Measurements from ENCODE around the gene ZNF148.
A peak's percentile ranks its signal among the peaks of the same experiment; 100 is the strongest.

The ZNF148 gene

GRCh38 chr3:125280668-125281361, 94.3 kb downstream of the ZNF148 start:
- DNase-seq (ENCODE audit: low spot score), result peak; percentile 59

GRCh38 chr3:125278155-125278554, 97.0 kb downstream of the ZNF148 start:
- no peak for DNase-seq (ENCODE audit: low spot score)

DNA sequence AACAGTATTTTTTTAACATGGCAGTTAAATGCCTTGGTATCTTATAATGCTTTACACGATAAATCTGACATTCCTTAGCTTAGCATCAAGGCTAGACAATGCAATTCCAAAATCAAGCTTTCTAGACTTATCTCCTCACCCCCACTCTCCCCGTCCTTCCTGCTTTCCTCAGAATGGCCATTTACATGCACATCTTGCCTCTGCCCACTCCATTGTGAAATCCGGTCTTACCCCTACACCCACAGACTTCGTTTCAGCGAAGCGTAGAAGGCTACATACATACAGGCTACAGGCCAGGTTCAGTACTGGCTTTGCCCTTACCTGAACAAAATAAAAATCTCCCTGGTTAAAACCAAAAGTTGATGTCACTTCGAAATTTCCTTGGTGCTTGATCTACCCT, 104.0 kb downstream of the ZNF148 start:
- no peak for DNase-seq (ENCODE audit: low spot score)

GRCh38 chr3:125267460-125267859, 107.7 kb downstream of the ZNF148 start:
- DNase-seq (ENCODE audit: low spot score), result no peak

DNA sequence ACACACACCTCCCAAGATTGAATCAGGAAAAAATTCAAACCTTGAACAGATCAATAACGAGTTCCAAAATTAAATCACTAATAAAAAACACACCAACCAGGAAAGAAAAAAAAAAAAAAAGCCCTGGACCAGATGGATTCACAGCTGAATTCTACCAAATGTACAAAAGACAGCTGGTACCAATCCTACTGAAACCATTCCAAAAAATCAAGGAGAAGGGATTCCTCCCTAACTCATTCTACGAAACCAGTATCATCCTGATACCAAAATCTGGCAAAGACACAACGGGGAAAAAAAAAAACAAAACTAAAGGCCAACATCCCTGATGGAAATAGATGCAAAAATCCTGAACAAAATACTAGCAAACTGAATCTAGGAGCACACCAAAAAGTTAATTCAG, 108.2 kb downstream of the ZNF148 start:
- DNase-seq (ENCODE audit: low spot score), result no peak

GRCh38 chr3:125262161-125262560, 113.0 kb downstream of the ZNF148 start:
- DNase-seq (ENCODE audit: low spot score), result no peak

DNA sequence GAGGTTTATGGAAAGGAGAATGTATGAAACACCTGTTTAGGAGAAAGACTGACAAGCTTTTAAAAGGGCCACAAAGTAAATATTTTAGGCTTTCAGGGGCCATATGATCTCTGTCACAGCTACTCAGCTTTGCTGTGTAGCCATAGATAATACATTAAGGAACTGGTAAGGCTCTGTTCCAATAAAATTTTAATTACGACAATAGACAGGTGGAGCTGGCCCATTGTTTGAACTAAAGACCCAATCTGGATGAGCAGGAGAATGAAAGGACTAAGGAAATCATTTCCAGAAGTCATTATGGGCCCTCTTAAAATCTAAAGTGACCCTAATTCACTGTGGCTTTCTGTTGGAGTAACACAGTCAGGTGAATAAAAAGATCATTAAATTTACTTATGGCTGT, 114.1 kb downstream of the ZNF148 start:
- DNase-seq (ENCODE audit: low spot score), result no peak

DNA sequence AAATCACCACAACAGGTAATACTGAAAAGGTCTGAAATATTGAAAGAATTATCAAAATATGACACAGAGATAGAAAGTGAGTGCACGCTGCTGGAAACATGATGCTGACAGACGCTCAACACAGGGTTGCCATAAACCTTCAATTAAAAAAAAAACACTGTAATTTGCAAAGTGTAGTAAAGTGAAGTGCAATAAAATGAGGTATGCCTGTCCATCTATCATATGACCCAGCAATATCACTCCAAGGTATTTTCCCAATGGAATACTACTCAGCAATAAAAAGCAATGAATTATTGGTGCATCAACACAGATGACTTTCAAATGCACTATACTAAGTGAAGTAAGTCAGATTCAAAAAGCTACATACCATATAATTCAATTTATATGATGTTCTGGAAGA, 115.0 kb downstream of the ZNF148 start:
- DNase-seq (ENCODE audit: low spot score), result no peak

DNA sequence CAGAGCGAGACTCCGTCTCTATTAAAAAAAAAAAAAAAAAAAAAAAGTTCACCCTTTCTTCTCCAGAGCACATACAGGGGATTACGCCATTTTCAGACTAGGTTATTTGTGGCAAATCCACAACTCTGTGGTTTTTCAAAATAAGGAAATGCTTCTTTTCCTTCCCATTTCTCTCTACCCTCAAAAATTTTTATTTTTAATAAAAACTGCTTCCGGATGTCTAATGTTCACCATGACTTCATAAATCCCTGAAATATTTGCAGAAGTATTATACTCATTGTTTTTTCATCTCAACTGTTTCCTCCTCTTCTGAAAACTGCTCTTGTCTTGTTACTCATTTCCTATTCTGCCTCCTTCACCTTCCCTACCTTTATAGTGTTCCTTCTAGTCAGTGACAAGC, 117.6 kb downstream of the ZNF148 start:
- DNase-seq (ENCODE audit: low spot score), result no peak

DNA sequence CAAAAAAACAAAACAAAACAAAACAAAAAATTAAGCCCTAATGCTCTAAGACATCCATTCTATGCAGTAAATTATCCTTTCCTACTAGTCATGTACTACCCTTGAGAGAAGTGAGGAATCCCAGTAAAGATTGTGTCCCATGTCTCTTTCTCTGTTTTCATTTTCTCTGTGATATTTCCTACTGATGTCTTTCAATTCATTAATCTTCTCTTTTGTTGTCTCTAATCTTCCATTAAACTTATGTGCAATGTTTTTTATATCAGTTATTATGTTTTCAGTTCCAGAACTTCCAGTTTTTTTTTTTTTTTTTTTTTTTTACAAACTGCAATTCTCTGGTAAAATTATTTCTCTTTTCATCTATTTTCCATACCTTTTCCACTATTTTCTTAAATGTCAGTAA, 118.5 kb downstream of the ZNF148 start:
- DNase-seq (ENCODE audit: low spot score), result no peak

- DNase-seq (ENCODE audit: low spot score), result no peak
Observed at GRCh38 chr3:125250973-125251372, 124.2 kb downstream of the ZNF148 start.

- no peak for DNase-seq (ENCODE audit: low spot score)
Observed at GRCh38 chr3:125246237-125246636, 128.9 kb downstream of the ZNF148 start.

- DNase-seq (ENCODE audit: low spot score), result no peak
Observed at GRCh38 chr3:125245521-125245920, 129.6 kb downstream of the ZNF148 start.

DNA sequence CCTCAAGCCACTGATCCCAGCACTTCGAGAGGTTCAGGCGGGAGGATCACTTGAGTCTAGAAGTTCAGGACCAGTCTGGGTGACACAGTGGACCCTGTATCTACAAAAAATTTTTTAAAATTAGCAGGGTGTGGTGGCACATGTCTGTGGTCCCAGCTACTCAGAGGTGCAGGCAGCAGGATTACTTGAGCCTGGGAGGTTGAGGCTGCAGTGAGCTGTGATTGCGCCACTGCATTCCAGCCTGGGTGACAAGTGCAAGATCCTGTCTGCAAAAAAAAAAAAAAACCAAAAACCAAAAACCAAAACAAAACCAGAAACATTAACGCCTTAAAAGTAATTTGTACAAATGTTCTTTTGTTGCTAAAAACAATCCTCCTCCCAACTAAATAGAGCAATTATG, 134.6 kb downstream of the ZNF148 start:
- DNase-seq (ENCODE audit: low spot score), result no peak

GRCh38 chr3:125239266-125239665, 135.9 kb downstream of the ZNF148 start:
- no peak for DNase-seq (ENCODE audit: low spot score)

GRCh38 chr3:125238759-125239158, 136.4 kb downstream of the ZNF148 start:
- DNase-seq (ENCODE audit: low spot score), result no peak

DNA sequence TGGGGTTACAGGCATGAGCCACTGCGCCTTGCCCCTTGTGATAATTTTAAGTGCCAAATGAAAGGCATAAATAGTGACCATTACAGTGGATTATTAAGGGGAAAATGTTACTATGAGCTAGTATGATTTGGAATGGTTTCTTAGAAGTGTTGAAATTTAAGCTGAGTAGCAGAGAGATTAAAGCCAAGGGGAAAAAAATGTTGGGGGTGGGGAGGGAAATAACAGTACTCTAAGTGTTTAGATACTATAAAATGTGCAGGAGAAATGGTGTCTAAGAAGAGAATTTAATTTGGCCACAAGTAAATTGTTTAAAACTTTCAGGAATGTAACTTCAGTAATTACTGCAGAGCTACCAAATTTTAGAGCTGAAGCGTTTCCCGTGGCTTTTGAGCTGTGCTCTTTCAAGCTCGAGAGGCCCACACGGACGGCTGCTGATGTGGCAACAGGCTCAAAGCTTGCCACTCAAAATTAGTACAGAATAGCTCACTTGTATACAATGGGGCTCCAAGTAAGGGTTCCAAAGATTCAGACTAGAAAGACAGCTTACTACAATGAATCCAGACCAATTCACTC, 138.7 kb downstream of the ZNF148 start:
- peak; percentile 15 for DNase-seq (ENCODE audit: low spot score)

- DNase-seq (ENCODE audit: low spot score), result no peak
Observed at GRCh38 chr3:125234831-125235230, 140.3 kb downstream of the ZNF148 start.

DNA sequence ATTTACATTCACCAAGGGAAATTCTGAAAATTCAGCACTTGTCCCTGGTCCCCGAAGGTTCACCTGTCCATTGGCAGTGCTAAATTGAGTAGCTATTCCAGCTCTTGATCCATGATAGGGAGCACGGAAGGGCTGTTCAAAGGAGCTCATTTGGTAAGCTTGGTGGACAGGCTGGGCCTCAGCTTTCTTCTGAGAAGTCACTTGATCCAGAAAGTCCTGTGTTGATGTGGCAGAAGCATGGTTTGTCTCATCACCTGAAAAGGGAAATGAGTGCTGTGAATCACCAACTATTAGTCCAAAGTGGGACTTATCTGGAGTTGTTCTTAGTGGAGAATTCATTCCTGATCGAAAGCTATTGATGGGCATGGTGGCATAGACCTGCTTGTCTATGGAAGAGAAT, 142.7 kb downstream of the ZNF148 start:
- no peak for DNase-seq (ENCODE audit: low spot score)

DNA sequence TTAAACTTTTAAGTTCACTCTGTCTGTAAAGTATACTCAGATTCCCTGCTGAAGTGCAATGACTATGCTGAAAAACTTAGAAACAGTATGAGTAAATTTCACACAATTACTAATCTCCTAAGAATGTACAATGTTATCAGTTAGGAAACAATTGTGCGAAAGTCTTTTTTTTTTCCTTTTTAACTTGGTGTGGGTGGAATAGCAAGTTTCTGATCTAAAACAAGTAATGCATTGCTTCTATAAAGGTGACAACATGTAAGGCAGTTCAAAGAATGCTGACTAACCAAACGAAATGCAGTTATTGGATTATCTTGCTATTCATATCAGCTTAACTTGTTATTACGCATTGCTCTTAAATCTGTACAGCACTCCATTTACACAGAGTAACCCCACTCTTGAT, 143.2 kb downstream of the ZNF148 start:
- DNase-seq (ENCODE audit: low spot score), result peak; percentile 56

DNA sequence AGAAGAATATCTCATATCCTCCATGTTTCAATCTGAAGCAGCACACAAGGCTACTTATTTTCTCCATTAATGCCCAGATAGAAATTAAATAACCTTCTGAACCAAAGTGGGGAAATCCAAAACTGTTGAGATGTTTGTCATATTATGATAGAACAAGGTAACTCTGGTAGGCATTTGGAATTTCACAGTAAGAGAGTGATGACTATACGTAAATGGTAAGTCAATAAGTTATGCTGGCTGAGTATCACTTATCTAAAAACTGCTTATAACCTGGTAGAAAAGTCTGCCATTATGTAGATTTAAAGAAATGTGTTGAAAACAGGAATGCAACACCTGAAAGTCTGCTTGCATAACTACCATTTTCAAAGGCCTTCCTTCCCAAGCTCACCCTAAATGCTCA, 145.4 kb downstream of the ZNF148 start:
- DNase-seq (ENCODE audit: low spot score), result no peak

- DNase-seq (ENCODE audit: low spot score), result no peak
Observed at GRCh38 chr3:125229168-125229567, 146.0 kb downstream of the ZNF148 start.

DNA sequence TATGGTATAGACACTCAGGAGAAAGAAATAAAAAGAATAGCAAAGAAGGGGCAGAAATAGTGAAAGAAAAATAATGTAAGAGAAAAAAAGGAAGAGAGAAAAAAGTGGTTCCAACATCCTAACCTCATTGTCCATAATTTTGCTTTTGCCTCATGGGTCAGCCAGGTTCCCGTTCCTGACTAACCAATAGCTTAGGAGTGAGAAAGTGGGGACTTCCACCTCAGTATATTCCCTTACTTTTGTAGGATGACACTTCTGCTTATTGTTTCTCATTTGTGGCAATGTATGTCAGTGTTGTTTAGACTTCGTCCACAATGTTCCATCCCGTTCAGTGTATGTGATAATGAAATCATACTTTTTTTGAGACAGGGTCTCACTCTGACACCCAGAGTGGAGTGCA, 153.3 kb downstream of the ZNF148 start:
- no peak for DNase-seq (ENCODE audit: low spot score)

- peak; percentile 32 for DNase-seq (ENCODE audit: low spot score)
Observed at GRCh38 chr3:125220727-125221429, 154.2 kb downstream of the ZNF148 start.

Data from AG08395 (cell line).